Adrenal gland (tissue), 12 donors: ENCODE results near the gene ERCC4. TPM values are rescaled to one million over a fixed set of nuclear protein-coding genes. Genes with fewer than 3 reads are reported as not detected.

Experiments
- DNase-seq, 7 donors: peaks; one replicate each; pipeline ENCODE4 v3.0.0-alpha.2; 2019 to 2020
- H3K27ac ChIP-seq, 5 donors: fragments of 200-600 bp; sonication (generic) in 4 of 5; 1 replicate in 3 of 5; 2 replicates in 2 of 5; pipeline versions ENCODE4 v1.5.1 to v1.8.0; 2016 to 2020; ENCODE audit warnings: mild to moderate bottlenecking in 1 of 5
- H3K27me3 ChIP-seq: fragments of 200-600 bp; 2 replicates; pipeline ENCODE4 v1.8.0; 2021
- H3K36me3 ChIP-seq, 2 donors: fragments of 200-600 bp; replicated peaks in 1 of 2; 1 replicate in 1 of 2; 2 replicates in 1 of 2; pipeline versions ENCODE4 v1.5.1 to v1.8.0; 2018 to 2022
- H3K4me1 ChIP-seq, 2 donors: fragments of 200-600 bp; replicated peaks in 1 of 2; 1 replicate in 1 of 2; 2 replicates in 1 of 2; pipeline versions ENCODE4 v1.5.1 to v1.8.0; 2018 to 2021
- H3K4me3 ChIP-seq, 4 donors: fragments of 200-600 bp; sonication (generic) in 3 of 4; one replicate each; pipeline ENCODE4 v1.5.1; 2016 to 2018
- H3K9me3 ChIP-seq, 3 donors: fragments of 200-600 bp; sonication (generic) in 1 of 3; replicated peaks in 1 of 3; 1 replicate in 2 of 3; 2 replicates in 1 of 3; pipeline versions ENCODE4 v1.5.1 to v1.8.0; 2016 to 2021
- CTCF ChIP-seq, 6 experiments: fragments of 450-650 bp in 4 of 6; fragments of 200-600 bp in 2 of 6; sonication (generic) in 1 of 6; IDR thresholded peaks; 1 replicate in 5 of 6; 2 replicates in 1 of 6; pipeline versions ENCODE4 v1.5.1 to v1.8.0; 2016 to 2021; ENCODE audit warnings: antibody characterized with exemption in 6 of 6, mild to moderate bottlenecking in 2 of 6, moderate library complexity in 1 of 6
- POLR2A ChIP-seq, 2 donors: fragments of 450-650 bp; IDR thresholded peaks; one replicate each; pipeline ENCODE4 v1.6.1; 2017; ENCODE audit warnings: antibody characterized with exemption in 2 of 2, mild to moderate bottlenecking in 2 of 2, moderate library complexity in 1 of 2
- WGBS, 4 donors: extraction: QIAGEN DNeasy Blood & Tissue Kit in 2 of 4; methylation state at CpG; one replicate each; pipeline versions ENCODE4 v1.1.5 to v1.1.7; 2013 to 2017; 5-methylcytosine and 5-hydroxymethylcytosine counted together
- intact Hi-C, 2 donors: fragments of 100-400 bp; cut with DNase I; formaldehyde crosslinking; loops; one replicate each; pipeline versions ENCODE4 v1.14.1 to v1.15.0; 2022 to 2023
- polyA plus RNA-seq, 3 donors: library from polyadenylated mRNA; stranded (reverse); fragments of 200-250 nt in 2 of 3; fragments of 350-450 nt in 1 of 3; fragmentation: Illumina TruSeq in 1 of 3; extraction: RNeasy Lipid Tissue Mini Kit (QIAGEN cat#74804) in 1 of 3; gene quantifications; one replicate each; pipeline ENCODE4 v1.2.3, GENCODE V29; 2013 to 2014
- total RNA-seq, 9 donors: library from RNA; depleted of rRNA in 4 of 9; stranded (reverse); fragments of >200 nt in 4 of 9; fragments of 120-200 nt in 1 of 9; fragmentation: NEBNext Ultra II Directional in 1 of 9; extraction: Animal tissue kit (Norgen Biotek cat#: 25700) in 1 of 9; gene quantifications; one replicate each; pipeline versions ENCODE4 v1.1.0 to v1.2.4, GENCODE V29; 2013 to 2023
- donor health status: healthy with polysubstance abuse.
- donor health status: Bipolar disorder and iron deficiency.
- donor health status: DM: yes; HTN: yes; CAD: no.
- donor health status: DM: no; HTN: no; CAD: no.
- donor health status: DM: no; HTN: no; CAD: no.
- donor health status: DM: yes; HTN: yes; CAD: no.

ERCC4 gene
- total and polyA plus RNA-seq, 12 donors: 2.8 to 27.9 (median 15.4) TPM

- DNase-seq: no peak
- Histone ChIP-seq H3K4me3 (no peak overlapping the region), H3K9me3 (no peaks in the 10 kb centered on the region), H3K4me1 (peaks cover 28 to 50% of the 10 kb centered on the region in 2 donors), H3K27ac (peak overlapping the region in 2 of 5 donors; percentile 20 to 36), H3K27me3 (no peaks in the 10 kb centered on the region), H3K36me3 (no peaks in the 10 kb centered on the region)
- intact Hi-C loops: loop anchor here (5.0 to 10.0 kb wide), 4 partner anchors 323 to 381 kb away; no protein-coding TSS in a partner anchor
- no peak for TF ChIP-seq CTCF (IDR thresholded peaks at IDR 0.05)
- TF ChIP-seq POLR2A (IDR thresholded peaks at IDR 0.05): no peak
- 74 to 87% (median 85%) methylated on average over 2 of the region's 2 CpGs for whole genome bisulfite sequencing, 4 donors
Measured at GRCh38 chr16:13921328-13921727, 1.4 kb downstream of the ERCC4 start.

- intact Hi-C loops: loop anchor here (5.0 to 10.0 kb wide), 4 partner anchors 321 to 378 kb away; no protein-coding TSS in a partner anchor
- Histone ChIP-seq H3K9me3 (no peaks in the 10 kb centered on the region), H3K27me3 (no peaks in the 10 kb centered on the region), H3K36me3 (peaks cover 0 to 7% of the 10 kb centered on the region in 2 donors), H3K4me1 (peaks cover 31 to 51% of the 10 kb centered on the region in 2 donors), H3K27ac (peak overlapping the region in 2 of 5 donors; percentile 38 to 59), H3K4me3 (no peak overlapping the region)
- DNase-seq: no peak
- TF ChIP-seq POLR2A (IDR thresholded peaks at IDR 0.05) (no peak), CTCF (IDR thresholded peaks at IDR 0.05) (peak; percentile 63 to 83 (median 73))
- 30 to 35% (median 31%) methylated on average over 4 of the region's 4 CpGs for WGBS, 4 donors
Measured at GRCh38 chr16:13923703-13924298, 3.8 kb downstream of the ERCC4 start.

GRCh38 chr16:13926464-13926863, 6.5 kb downstream of the ERCC4 start:
- Histone ChIP-seq H3K27ac (no peak overlapping the region), H3K27me3 (no peaks in the 10 kb centered on the region)

GRCh38 chr16:13926891-13927290, 6.9 kb downstream of the ERCC4 start:
- 76 to 95% (median 89%) methylated on average over 2 of the region's 2 CpGs for whole genome bisulfite sequencing, 4 donors
- no peak for TF ChIP-seq POLR2A (IDR thresholded peaks at IDR 0.05)
- TF ChIP-seq CTCF (IDR thresholded peaks at IDR 0.05): no peak
- H3K27me3 ChIP-seq: no peaks in the 10 kb centered on the region
- DNase-seq: no peak
- no peak overlapping the region for H3K27ac ChIP-seq
- H3K4me3 ChIP-seq: no peak overlapping the region
- intact Hi-C loops: loop anchor here (10.0 kb wide), 2 partner anchors 318 to 358 kb away; no protein-coding TSS in a partner anchor
- no peaks in the 10 kb centered on the region for H3K9me3 ChIP-seq
- H3K4me1 ChIP-seq: peaks cover 21 to 29% of the 10 kb centered on the region in 2 donors
- H3K36me3 ChIP-seq: peaks cover 0 to 7% of the 10 kb centered on the region in 2 donors

More at GRCh38 chr16:13926464-13926863, 6.5 kb downstream of the ERCC4 start:
- H3K36me3 ChIP-seq: peaks cover 0 to 7% of the 10 kb centered on the region in 2 donors
- TF ChIP-seq CTCF (IDR thresholded peaks at IDR 0.05) (no peak), POLR2A (IDR thresholded peaks at IDR 0.05) (no peak)
- intact Hi-C loops: loop anchor here (10.0 kb wide), 2 partner anchors 318 to 358 kb away; no protein-coding TSS in a partner anchor
- no peaks in the 10 kb centered on the region for H3K9me3 ChIP-seq
- WGBS, 4 donors: 76 to 82% (median 79%) methylated on average over 4 of the region's 4 CpGs
- peaks cover 22 to 31% of the 10 kb centered on the region in 2 donors for H3K4me1 ChIP-seq
- H3K4me3 ChIP-seq: no peak overlapping the region
- no peak for DNase-seq
